Lung (tissue), 12 donors: ENCODE data around the gene NPBWR2. TPM values are rescaled to one million over a fixed set of nuclear protein-coding genes. Genes with fewer than 3 reads are reported as not detected.

Experiments used
- ATAC-seq: fragments of 200-7000 bp; cut with Tn5 transposase; one replicate; pipeline ENCODE4 v1.9.1; 2020; ENCODE audit warnings: moderate number of reproducible peaks; ENCODE audit not compliant: insufficient read depth, low FRiP score
- DNase-seq, 3 donors: peaks; one replicate each; pipeline ENCODE4 v3.0.0-alpha.2; 2013 to 2017
- H3K27ac ChIP-seq, 2 donors: one replicate each; pipeline ENCODE4 v1.5.1; 2013; ENCODE audit warnings: mild to moderate bottlenecking in 2 of 2, moderate library complexity in 2 of 2, control low read depth in 1 of 2, inconsistent platforms in 1 of 2, low read depth in 1 of 2, low read length in 1 of 2
- H3K27me3 ChIP-seq, 3 donors: one replicate each; pipeline ENCODE4 v1.5.1; 2013; ENCODE audit warnings: low read length in 2 of 3; ENCODE audit not compliant: control insufficient read depth in 3 of 3, insufficient read depth in 3 of 3
- H3K36me3 ChIP-seq, 4 donors: one replicate each; pipeline ENCODE4 v1.5.1; 2013; ENCODE audit warnings: low read length in 4 of 4, mild to moderate bottlenecking in 1 of 4, moderate library complexity in 1 of 4; ENCODE audit not compliant: control insufficient read depth in 4 of 4, insufficient read depth in 4 of 4
- H3K4me1 ChIP-seq, 5 donors: one replicate each; pipeline ENCODE4 v1.5.1; 2013; ENCODE audit warnings: low read length in 5 of 5, mild to moderate bottlenecking in 2 of 5, moderate library complexity in 1 of 5; ENCODE audit not compliant: control insufficient read depth in 5 of 5, insufficient read depth in 5 of 5
- H3K4me3 ChIP-seq: one replicate; pipeline ENCODE4 v1.5.1; 2013; ENCODE audit warnings: mild to moderate bottlenecking, control low read depth, moderate library complexity
- H3K9ac ChIP-seq, 2 donors: one replicate each; pipeline ENCODE4 v1.5.1; 2013; ENCODE audit warnings: low read length in 2 of 2, control low read depth in 1 of 2; ENCODE audit not compliant: insufficient read depth in 1 of 2
- H3K9me3 ChIP-seq, 4 donors: one replicate each; pipeline ENCODE4 v1.5.1; 2013; ENCODE audit warnings: low read length in 3 of 4, mild to moderate bottlenecking in 1 of 4, moderate library complexity in 1 of 4; ENCODE audit not compliant: control insufficient read depth in 4 of 4, insufficient read depth in 3 of 4
- CTCF ChIP-seq: IDR thresholded peaks from 2 replicates; pipeline ENCODE4 v1.5.1; 2012; ENCODE audit warnings: mild to moderate bottlenecking; ENCODE audit errors: control extremely low read depth, extremely low read depth
- whole genome bisulfite sequencing, 2 donors: extraction: QIAGEN DNeasy Blood & Tissue Kit; methylation state at CpG; one replicate each; pipeline ENCODE4 v1.1.7; 2013; 5-methylcytosine and 5-hydroxymethylcytosine counted together
- polyA plus RNA-seq, 2 donors: library from polyadenylated mRNA; stranded (reverse); fragments of 200-250 nt; gene quantifications; one replicate each; pipeline ENCODE4 v1.2.1, GENCODE V29; 2013
- total RNA-seq, 2 donors: library from RNA; depleted of rRNA in 1 of 2; stranded (reverse); fragments of >200 nt in 1 of 2; gene quantifications; one replicate each; pipeline ENCODE4 v1.2.1, GENCODE V29; 2014 to 2021
- donor health status: control.
- donor health status: control.
- donor health status: Bipolar disorder and iron deficiency.
- donor health status: healthy.
- donor health status: DM: yes; HTN: yes; CAD: no.

The NPBWR2 gene
- total and polyA plus RNA-seq, 4 donors, result not detected

- H3K27ac ChIP-seq, result no peak overlapping the region
- ATAC-seq (no peak), DNase-seq (no peak)
- no peaks in the 10 kb centered on the region for H3K27me3 ChIP-seq
- no peaks in the 10 kb centered on the region for H3K36me3 ChIP-seq
- H3K4me3 ChIP-seq, result no peak overlapping the region
- H3K4me1 ChIP-seq, result peaks cover 0 to 5% (median 0%) of the 10 kb centered on the region in 5 donors
- no peak overlapping the region for H3K9ac ChIP-seq
- H3K9me3 ChIP-seq, result no peaks in the 10 kb centered on the region
- TF ChIP-seq CTCF, result no peak
- 84 to 90% methylated on average over 21 of the region's 21 CpGs for WGBS, 2 donors
Measured at GRCh38 chr20:64116016-64116415, 8.7 kb upstream of the NPBWR2 start.

DNA sequence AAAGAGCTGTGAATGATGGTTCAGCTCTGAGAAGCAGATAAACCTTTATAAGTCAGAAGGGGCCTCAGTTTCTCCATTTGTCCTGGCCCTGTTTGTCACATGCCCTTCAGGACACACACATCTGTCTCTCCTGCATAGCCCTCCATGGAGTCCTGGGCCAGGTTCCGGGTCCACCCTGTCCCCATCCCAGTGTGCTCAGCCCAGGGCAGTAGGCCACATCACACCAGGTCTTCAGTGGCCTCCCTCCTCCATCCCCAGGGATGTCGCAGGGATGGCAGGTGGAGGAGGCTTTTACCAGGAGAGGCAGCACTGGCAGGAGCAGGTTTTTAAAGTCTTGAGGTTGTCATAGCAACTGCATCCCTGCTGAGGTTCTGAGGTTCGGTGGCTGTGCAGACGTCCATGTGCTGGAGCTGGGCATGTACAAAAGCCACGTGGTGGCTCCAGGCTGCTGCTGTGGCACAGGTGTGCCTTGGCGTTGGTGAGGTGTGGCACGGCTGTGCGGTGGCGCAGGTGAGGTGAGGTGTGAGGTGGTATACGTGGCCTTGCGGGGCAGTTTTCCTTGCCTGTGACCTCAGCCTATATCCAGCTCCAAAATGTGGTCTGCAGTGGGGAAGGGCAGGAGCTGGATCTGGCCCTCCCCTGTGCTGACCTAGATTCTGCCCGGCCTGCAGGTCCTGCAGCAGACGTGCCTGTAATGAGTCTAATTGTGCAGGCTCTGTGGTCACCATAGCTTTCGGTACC, 8.0 kb upstream of the NPBWR2 start:
- Histone ChIP-seq H3K9ac (no peak overlapping the region), H3K27ac (no peak overlapping the region), H3K4me1 (peaks cover 0 to 5% (median 0%) of the 10 kb centered on the region in 5 donors), H3K27me3 (no peaks in the 10 kb centered on the region), H3K9me3 (no peaks in the 10 kb centered on the region), H3K36me3 (no peaks in the 10 kb centered on the region), H3K4me3 (no peak overlapping the region)
- ATAC-seq, result no peak
- DNase-seq, result no peak
- no peak for TF ChIP-seq CTCF
- WGBS, 2 donors, result 75 to 88% methylated on average over 14 of the region's 14 CpGs

GRCh38 chr20:64114356-64114971, 7.1 kb upstream of the NPBWR2 start:
- TF ChIP-seq CTCF, result no peak
- Histone ChIP-seq H3K4me1 (no peaks in the 10 kb centered on the region), H3K27me3 (no peaks in the 10 kb centered on the region), H3K36me3 (no peaks in the 10 kb centered on the region), H3K9ac (no peak overlapping the region), H3K4me3 (no peak overlapping the region), H3K9me3 (no peaks in the 10 kb centered on the region), H3K27ac (no peak overlapping the region)
- no peak for ATAC-seq
- WGBS, 2 donors, result 82 to 84% methylated on average over 14 of the region's 14 CpGs
- no peak for DNase-seq
